ENCODE results near the gene NECAB3.
"Not testable (repeated sequence)": the region's sequence is repeated elsewhere in the genome, so short reads cannot be mapped to it uniquely, and the experiment has no call there.

NECAB3 gene

GRCh38 chr20:33648396-33649004 lies 25.7 kb downstream of the NECAB3 start:
- DNase-seq: no peak

GRCh38 chr20:33647603-33648395 lies 26.4 kb downstream of the NECAB3 start:
- peak; percentile 58 for DNase-seq

GRCh38 chr20:33646959-33647602 lies 27.1 kb downstream of the NECAB3 start:
- not testable (repeated sequence) for DNase-seq

GRCh38 chr20:33646191-33646590 lies 28.0 kb downstream of the NECAB3 start:
- DNase-seq: no peak

GRCh38 chr20:33645396-33645795 lies 28.8 kb downstream of the NECAB3 start:
- DNase-seq: no peak

- DNase-seq: no peak
Measured at GRCh38 chr20:33645072-33645358, 29.2 kb downstream of the NECAB3 start.

- DNase-seq: no peak
Measured at GRCh38 chr20:33644313-33645071, 29.7 kb downstream of the NECAB3 start.

- DNase-seq: no peak
Measured at GRCh38 chr20:33640287-33640686, 33.9 kb downstream of the NECAB3 start.

GRCh38 chr20:33636776-33637175 lies 37.5 kb downstream of the NECAB3 start:
- DNase-seq: no peak

GRCh38 chr20:33635341-33635740 lies 38.9 kb downstream of the NECAB3 start:
- no peak for DNase-seq

- not testable (repeated sequence) for DNase-seq
Measured at GRCh38 chr20:33631910-33632309, 42.3 kb downstream of the NECAB3 start.

GRCh38 chr20:33630507-33630906 lies 43.7 kb downstream of the NECAB3 start:
- no peak for DNase-seq

- no peak for DNase-seq
Measured at GRCh38 chr20:33629979-33630378, 44.2 kb downstream of the NECAB3 start.

GRCh38 chr20:33629533-33629932 lies 44.7 kb downstream of the NECAB3 start:
- no peak for DNase-seq

- DNase-seq: no peak
Measured at GRCh38 chr20:33627577-33628216, 46.5 kb downstream of the NECAB3 start.

- DNase-seq: no peak
Measured at GRCh38 chr20:33626190-33626589, 48.0 kb downstream of the NECAB3 start.

GRCh38 chr20:33624399-33624798 lies 49.8 kb downstream of the NECAB3 start:
- DNase-seq: no peak

- no peak for DNase-seq
Measured at GRCh38 chr20:33622705-33623365, 51.4 kb downstream of the NECAB3 start.

GRCh38 chr20:33621717-33622400 lies 52.4 kb downstream of the NECAB3 start:
- no peak for DNase-seq

GRCh38 chr20:33612001-33612400 lies 62.2 kb downstream of the NECAB3 start:
- DNase-seq: no peak

- DNase-seq: no peak
Measured at GRCh38 chr20:33611106-33611505, 63.1 kb downstream of the NECAB3 start.

GRCh38 chr20:33609504-33609903 lies 64.7 kb downstream of the NECAB3 start:
- DNase-seq: no peak
